HepG2 (cell line): ENCODE measurements around the gene CLDN14. TPM values are rescaled to one million over a fixed set of nuclear protein-coding genes. Genes with fewer than 3 reads are reported as not detected.

Source experiments
- ATAC-seq: fragments of 200-7000 bp; cut with Tn5 transposase; 3 replicates; pipeline ENCODE4 v1.9.1; 2020; ENCODE audit warnings: mild to moderate bottlenecking, moderate library complexity
- BruUV-seq: library from RNA; stranded (reverse); fragments of 400-500 nt; replicated peaks from 2 replicates; lab custom pipeline; 2021; lab: Mats Ljungman, UMichigan
- CTCF ChIA-PET: fragments of 300-600 bp; formaldehyde crosslinking; extraction: SDS; loops from one replicate; lab custom pipeline; 2021; ENCODE audit warnings: low total read pairs, inconsistent platforms, low intra/inter-chr PET ratio; lab: Yijun Ruan, JAX
- POLR2A ChIA-PET: fragments of 350-600 bp; sonication (Branson Sonifier 250); formaldehyde crosslinking; loops from one replicate; lab custom pipeline; 2020; ENCODE audit warnings: antibody characterized with exemption, inconsistent platforms; lab: Yijun Ruan, JAX
- DNase-seq: peaks from one replicate; pipeline ENCODE4 v3.0.0-alpha.2; 2015; ENCODE audit warnings: low spot score
- FAIRE-seq: peaks from 3 replicates; lab custom pipeline; 2011; peaks lifted over from hg19 to GRCh38; lab: Jason Lieb, UNC
- H2AFZ ChIP-seq: one replicate; pipeline ENCODE4 v1.6.1; 2011; ENCODE audit warnings: low read length, inconsistent platforms
- H3K27ac ChIP-seq: fragments of 300-600 bp; 3 replicates; pipeline ENCODE4 v1.8.0; 2011; ENCODE audit warnings: mixed run types, mild to moderate bottlenecking, mixed read lengths, low read length, inconsistent platforms; ENCODE audit not compliant: insufficient read depth; ENCODE audit errors: extremely low read length
- H3K27me3 ChIP-seq, 2 experiments: fragments of 200-600 bp in 1 of 2; 2 replicates in 1 of 2; 3 replicates in 1 of 2; pipeline versions ENCODE4 v1.6.0 to v1.8.0; 2011; ENCODE audit warnings: low read length in 2 of 2, mild to moderate bottlenecking in 2 of 2, moderate library complexity in 2 of 2, inconsistent platforms in 1 of 2; ENCODE audit not compliant: insufficient read depth in 2 of 2, control insufficient read depth in 1 of 2
- H3K36me3 ChIP-seq, 2 experiments: fragments of 200-600 bp in 1 of 2; replicated peaks in 1 of 2; 2 replicates in 1 of 2; 3 replicates in 1 of 2; pipeline versions ENCODE4 v1.5.1 to v1.8.0; 2011; ENCODE audit warnings: low read length in 2 of 2, inconsistent platforms in 1 of 2; ENCODE audit not compliant: insufficient read depth in 2 of 2, control insufficient read depth in 1 of 2
- H3K4me1 ChIP-seq: 2 replicates; pipeline ENCODE4 v1.5.1; 2012; ENCODE audit warnings: low read length, inconsistent platforms; ENCODE audit not compliant: insufficient read depth
- H3K4me2 ChIP-seq: 2 replicates; pipeline ENCODE4 v1.6.0; 2011; ENCODE audit warnings: low read depth, low read length, inconsistent platforms
- H3K4me3 ChIP-seq, 3 experiments: fragments of 200-600 bp in 1 of 3; sonication (generic), shearing (Covaris generic) in 1 of 3; replicated peaks in 1 of 3; 2 replicates each; pipeline ENCODE4 v1.5.1; 2011 to 2016; ENCODE audit warnings: low read length in 3 of 3, inconsistent platforms in 2 of 3, low read depth in 2 of 3, mild to moderate bottlenecking in 2 of 3, control low read depth in 1 of 3, mixed read lengths in 1 of 3; ENCODE audit not compliant: insufficient read depth in 1 of 3
- H3K79me2 ChIP-seq: one replicate; pipeline ENCODE4 v1.6.1; 2011; ENCODE audit warnings: low read length, inconsistent platforms; ENCODE audit not compliant: insufficient read depth
- H3K9ac ChIP-seq: 2 replicates; pipeline ENCODE4 v1.6.0; 2011; ENCODE audit warnings: mild to moderate bottlenecking, low read depth, low read length, inconsistent platforms; ENCODE audit not compliant: insufficient read depth
- H3K9me3 ChIP-seq: 2 replicates; pipeline ENCODE4 v1.5.1; 2012; ENCODE audit warnings: mild to moderate bottlenecking, low read length
- H4K20me1 ChIP-seq: 2 replicates; pipeline ENCODE4 v1.6.0; 2011; ENCODE audit warnings: inconsistent platforms, mild to moderate bottlenecking, low read length, moderate library complexity; ENCODE audit not compliant: insufficient read depth
- CHD4 ChIP-seq: fragments of 200-600 bp; sonication (generic); IDR thresholded peaks from 2 replicates; pipeline ENCODE4 v1.7.0; 2017; ENCODE audit warnings: mild to moderate bottlenecking, low read length, borderline replicate concordance
- NFRKB ChIP-seq: fragments of 450-650 bp; IDR thresholded peaks from 2 replicates; pipeline ENCODE4 v1.6.1; 2017
- POLR2AphosphoS5 ChIP-seq: IDR thresholded peaks from 2 replicates; pipeline ENCODE4 v1.6.1; 2012; ENCODE audit warnings: low read depth, low read length
- ZNF724P ChIP-seq: sonication (generic); formaldehyde crosslinking; IDR thresholded peaks from 2 replicates; pipeline ENCODE4 v1.8.0; 2022; ENCODE audit warnings: missing genetic modification reagents, borderline replicate concordance
- ZNF768 ChIP-seq: sonication (generic); formaldehyde crosslinking; IDR thresholded peaks from 2 replicates; pipeline ENCODE4 v1.4.0; 2020; ENCODE audit warnings: missing genetic modification reagents
- ZNF850 ChIP-seq: sonication (generic); formaldehyde crosslinking; conservative IDR thresholded peaks from 2 replicates; pipeline ENCODE4 v1.9.0; 2021; ENCODE audit warnings: mild to moderate bottlenecking, missing genetic modification reagents
- ZSCAN21 ChIP-seq: sonication (generic); formaldehyde crosslinking; IDR thresholded peaks from 2 replicates; pipeline ENCODE4 v1.8.0; 2022; ENCODE audit warnings: mild to moderate bottlenecking, missing genetic modification reagents, moderate library complexity, borderline replicate concordance
- WGBS: methylation state at CpG from one replicate; pipeline ENCODE4 v1.1.6; 2017; ENCODE audit warnings: low lambda C conversion rate; 5-methylcytosine and 5-hydroxymethylcytosine counted together
- in situ Hi-C: cut with HindIII; loops from 2 replicates; pipeline ENCODE4 v1.10.0; 2017; ENCODE audit warnings: low pct_unique_long_range_greater_than_20kb; ENCODE audit not compliant: extremely low pct_ligation_motif_present
- intact Hi-C: fragments of 100-400 bp; cut with micrococcal nuclease; formaldehyde crosslinking; loops from one replicate; pipeline ENCODE4 v1.10.0; 2022; ENCODE audit not compliant: unreplicated experiment
- polyA plus RNA-seq, 8 experiments: library from polyadenylated mRNA; depleted of rRNA in 3 of 8; stranded (reverse) in 7 of 8; unstranded in 1 of 8; fragments of >200 nt; fragmentation: Illumina TruSeq in 4 of 8; extraction: Trizol in 4 of 8; gene quantifications; 2 replicates each; pipeline versions ENCODE4 v1.2.1 to v1.2.3, GENCODE V29; 2011 to 2016; ENCODE audit warnings: low read depth in 4 of 8, missing spikeins in 1 of 8, mixed read lengths in 1 of 8; ENCODE audit not compliant: insufficient read depth in 1 of 8
- total RNA-seq, 5 experiments: library from RNA; depleted of rRNA; stranded (reverse); fragments of >200 nt; fragmentation: Illumina TruSeq; extraction: Trizol; gene quantifications; 2 replicates each; pipeline ENCODE4 v1.2.3, GENCODE V29; 2016; ENCODE audit warnings: low read depth in 1 of 5
- TF ChIP-seq, protein P1 (sequence below): IDR thresholded peaks from 2 replicates; pipeline ENCODE4 v1.6.1; 2016
- TF ChIP-seq, protein P2 (sequence below): sonication (generic); formaldehyde crosslinking; IDR thresholded peaks from 2 replicates; pipeline ENCODE4 v1.4.0; 2020; ENCODE audit warnings: mild to moderate bottlenecking, low read depth, missing genetic modification reagents
- TF ChIP-seq, protein P3 (sequence below): sonication (generic); formaldehyde crosslinking; IDR thresholded peaks from 2 replicates; pipeline ENCODE4; 2020; ENCODE audit warnings: missing genetic modification reagents, mild to moderate bottlenecking, borderline replicate concordance
- TF ChIP-seq, protein P4 (sequence below): sonication (generic); formaldehyde crosslinking; IDR thresholded peaks from 2 replicates; pipeline ENCODE4 v1.9.0; 2021; ENCODE audit warnings: missing genetic modification reagents, borderline replicate concordance

The CLDN14 gene
- total and polyA plus RNA-seq, 2 of the 13 experiments (the other 11 are each of a cell fraction or from before 2014, with no cell fraction given): 1.1 to 1.4 TPM

DNA sequence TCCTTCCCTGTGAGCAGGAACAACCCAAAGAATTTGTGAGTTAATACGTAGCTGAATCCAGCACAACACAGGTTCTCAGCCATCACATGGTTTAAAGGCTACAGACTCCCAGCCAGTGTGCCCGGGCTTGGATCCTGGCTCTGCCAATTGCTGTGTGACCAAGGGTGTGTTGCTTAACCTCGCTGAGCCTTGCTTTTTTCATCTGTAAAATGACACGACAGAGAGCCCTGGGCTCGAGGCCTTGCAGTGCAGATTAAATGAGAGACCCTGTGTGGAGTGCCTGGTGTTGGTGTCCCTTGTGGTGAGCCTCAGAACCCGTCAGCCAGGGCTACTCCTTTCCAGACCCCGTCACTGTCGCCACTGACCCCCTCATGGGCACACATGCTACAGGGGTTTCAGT, 55.3 kb downstream of the CLDN14 start:
- no peak overlapping the region for H3K4me2 ChIP-seq
- in situ Hi-C loops: loop anchor here (5.0 kb wide), 1 partner anchor 168 kb away; no protein-coding TSS in a partner anchor
- H3K27ac ChIP-seq: no peak overlapping the region
- whole genome bisulfite sequencing: 95% methylated on average over 7 of the region's 8 CpGs
- CTCF ChIA-PET: no interaction called here
- FAIRE-seq: no peak
- TF ChIP-seq CHD4 (no peak), ZNF768 (peak; percentile 89), ZNF850 (no peak)
- TF ChIP-seq, all 625 proteins: peak for 1
- Histone ChIP-seq H3K9ac (no peak overlapping the region), H3K79me2 (no peaks in the 10 kb centered on the region), H3K4me1 (peaks cover 14% of the 10 kb centered on the region), H2AFZ (no peak overlapping the region), H4K20me1 (no peaks in the 10 kb centered on the region), H3K4me3 (no peak overlapping the region), H3K9me3 (no peaks in the 10 kb centered on the region), H3K36me3 (no peaks in the 10 kb centered on the region), H3K27me3 (no peaks in the 10 kb centered on the region)
- BruUV-seq: no TSS peak
- no peak for DNase-seq
- POLR2A ChIA-PET: no interaction called here
- no peak for ATAC-seq
- intact Hi-C loops: loop anchor here (5.0 kb wide), 1 partner anchor 503 kb away; no protein-coding TSS in a partner anchor

DNA sequence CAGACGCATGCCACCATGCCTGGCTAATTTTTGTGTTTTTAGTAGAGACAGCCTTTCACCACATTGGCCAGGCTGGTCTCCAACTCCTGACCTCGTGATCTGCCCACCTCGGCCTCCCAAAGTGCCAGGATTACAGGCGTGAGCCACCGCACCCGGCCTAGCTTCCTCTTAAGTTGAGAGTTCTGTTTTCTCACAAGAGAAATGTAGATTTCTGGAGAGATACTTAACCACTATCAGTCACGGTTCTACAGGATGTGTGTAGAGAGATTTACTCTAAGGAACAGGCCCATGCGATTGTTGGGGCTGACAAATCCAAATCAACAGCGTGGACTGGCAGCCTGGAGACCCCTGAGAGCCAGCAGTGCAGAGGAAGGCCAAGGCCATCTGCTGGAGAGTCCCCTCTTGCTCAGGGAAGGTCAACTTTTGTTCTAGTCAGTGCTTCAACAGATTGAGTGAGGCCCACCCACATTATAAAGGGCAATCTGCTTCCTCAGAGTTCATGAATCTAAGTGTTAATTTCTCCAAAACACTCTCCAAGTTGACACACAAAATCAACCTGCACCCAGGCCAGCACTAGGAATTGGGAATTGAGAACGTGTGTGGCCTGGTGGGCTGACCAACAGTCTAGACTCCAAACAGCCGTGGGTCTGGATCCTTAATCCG, 56.0 kb downstream of the CLDN14 start:
- ChIA-PET CTCF (no interaction called here), POLR2A (no interaction called here)
- no peak for DNase-seq
- FAIRE-seq: no peak
- ATAC-seq: no peak
- Histone ChIP-seq H3K4me2 (no peak overlapping the region), H3K36me3 (no peaks in the 10 kb centered on the region), H3K27me3 (no peaks in the 10 kb centered on the region), H3K4me1 (0 out of 2 replicates have a peak, but pooled peaks cover 9% of the 10 kb centered on the region), H3K27ac (no peak overlapping the region), H3K9me3 (no peaks in the 10 kb centered on the region), H3K79me2 (no peaks in the 10 kb centered on the region), H2AFZ (no peak overlapping the region), H4K20me1 (no peaks in the 10 kb centered on the region), H3K9ac (no peak overlapping the region), H3K4me3 (no peak overlapping the region)
- no TSS peak for BruUV-seq
- 94% methylated on average over 12 of the region's 12 CpGs for WGBS
- intact Hi-C loops (loop anchor here (5.0 kb wide), 1 partner anchor 503 kb away; no protein-coding TSS in a partner anchor), in situ Hi-C loops (loop anchor here (5.0 kb wide), 1 partner anchor 168 kb away; no protein-coding TSS in a partner anchor)
- TF ChIP-seq, protein P1, sequence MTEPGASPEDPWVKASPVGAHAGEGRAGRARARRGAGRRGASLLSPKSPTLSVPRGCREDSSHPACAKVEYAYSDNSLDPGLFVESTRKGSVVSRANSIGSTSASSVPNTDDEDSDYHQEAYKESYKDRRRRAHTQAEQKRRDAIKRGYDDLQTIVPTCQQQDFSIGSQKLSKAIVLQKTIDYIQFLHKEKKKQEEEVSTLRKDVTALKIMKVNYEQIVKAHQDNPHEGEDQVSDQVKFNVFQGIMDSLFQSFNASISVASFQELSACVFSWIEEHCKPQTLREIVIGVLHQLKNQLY (CRISPR knock-in tag): no peak
- TF ChIP-seq POLR2AphosphoS5 (no peak), NFRKB (no peak), ZSCAN21 (CRISPR knock-in tag) (no peak), ZNF724P (CRISPR knock-in tag) (no peak)
- TF ChIP-seq, protein P2, sequence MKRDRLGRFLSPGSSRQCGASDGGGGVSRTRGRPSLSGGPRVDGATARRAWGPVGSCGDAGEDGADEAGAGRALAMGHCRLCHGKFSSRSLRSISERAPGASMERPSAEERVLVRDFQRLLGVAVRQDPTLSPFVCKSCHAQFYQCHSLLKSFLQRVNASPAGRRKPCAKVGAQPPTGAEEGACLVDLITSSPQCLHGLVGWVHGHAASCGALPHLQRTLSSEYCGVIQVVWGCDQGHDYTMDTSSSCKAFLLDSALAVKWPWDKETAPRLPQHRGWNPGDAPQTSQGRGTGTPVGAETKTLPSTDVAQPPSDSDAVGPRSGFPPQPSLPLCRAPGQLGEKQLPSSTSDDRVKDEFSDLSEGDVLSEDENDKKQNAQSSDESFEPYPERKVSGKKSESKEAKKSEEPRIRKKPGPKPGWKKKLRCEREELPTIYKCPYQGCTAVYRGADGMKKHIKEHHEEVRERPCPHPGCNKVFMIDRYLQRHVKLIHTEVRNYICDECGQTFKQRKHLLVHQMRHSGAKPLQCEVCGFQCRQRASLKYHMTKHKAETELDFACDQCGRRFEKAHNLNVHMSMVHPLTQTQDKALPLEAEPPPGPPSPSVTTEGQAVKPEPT: no peak
- TF ChIP-seq, protein P3, sequence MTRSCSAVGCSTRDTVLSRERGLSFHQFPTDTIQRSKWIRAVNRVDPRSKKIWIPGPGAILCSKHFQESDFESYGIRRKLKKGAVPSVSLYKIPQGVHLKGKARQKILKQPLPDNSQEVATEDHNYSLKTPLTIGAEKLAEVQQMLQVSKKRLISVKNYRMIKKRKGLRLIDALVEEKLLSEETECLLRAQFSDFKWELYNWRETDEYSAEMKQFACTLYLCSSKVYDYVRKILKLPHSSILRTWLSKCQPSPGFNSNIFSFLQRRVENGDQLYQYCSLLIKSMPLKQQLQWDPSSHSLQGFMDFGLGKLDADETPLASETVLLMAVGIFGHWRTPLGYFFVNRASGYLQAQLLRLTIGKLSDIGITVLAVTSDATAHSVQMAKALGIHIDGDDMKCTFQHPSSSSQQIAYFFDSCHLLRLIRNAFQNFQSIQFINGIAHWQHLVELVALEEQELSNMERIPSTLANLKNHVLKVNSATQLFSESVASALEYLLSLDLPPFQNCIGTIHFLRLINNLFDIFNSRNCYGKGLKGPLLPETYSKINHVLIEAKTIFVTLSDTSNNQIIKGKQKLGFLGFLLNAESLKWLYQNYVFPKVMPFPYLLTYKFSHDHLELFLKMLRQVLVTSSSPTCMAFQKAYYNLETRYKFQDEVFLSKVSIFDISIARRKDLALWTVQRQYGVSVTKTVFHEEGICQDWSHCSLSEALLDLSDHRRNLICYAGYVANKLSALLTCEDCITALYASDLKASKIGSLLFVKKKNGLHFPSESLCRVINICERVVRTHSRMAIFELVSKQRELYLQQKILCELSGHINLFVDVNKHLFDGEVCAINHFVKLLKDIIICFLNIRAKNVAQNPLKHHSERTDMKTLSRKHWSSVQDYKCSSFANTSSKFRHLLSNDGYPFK (CRISPR knock-in tag): no peak
- TF ChIP-seq, protein P4, sequence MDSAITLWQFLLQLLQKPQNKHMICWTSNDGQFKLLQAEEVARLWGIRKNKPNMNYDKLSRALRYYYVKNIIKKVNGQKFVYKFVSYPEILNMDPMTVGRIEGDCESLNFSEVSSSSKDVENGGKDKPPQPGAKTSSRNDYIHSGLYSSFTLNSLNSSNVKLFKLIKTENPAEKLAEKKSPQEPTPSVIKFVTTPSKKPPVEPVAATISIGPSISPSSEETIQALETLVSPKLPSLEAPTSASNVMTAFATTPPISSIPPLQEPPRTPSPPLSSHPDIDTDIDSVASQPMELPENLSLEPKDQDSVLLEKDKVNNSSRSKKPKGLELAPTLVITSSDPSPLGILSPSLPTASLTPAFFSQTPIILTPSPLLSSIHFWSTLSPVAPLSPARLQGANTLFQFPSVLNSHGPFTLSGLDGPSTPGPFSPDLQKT (CRISPR knock-in tag): no peak
